DMS153 treated with DMSO at 0.1 percent for 48 hours (cell line): ENCODE measurements around the gene TRIM65.
A peak's percentile ranks its signal among the peaks of the same experiment; 100 is the strongest.

ENCODE experiments used
- DNase-seq: peaks from one replicate; lab custom pipeline; 2025; ENCODE audit not compliant: unreplicated experiment; lab: John Stamatoyannopoulos, UW

The TRIM65 gene

GRCh38 chr17:75896415-75897159 is at the start of gene TRIM65:
Gene TRIM65 (minus strand): TSS chr17:75896951. CDS start chr17:75896937, 14 bp downstream.
- DNase-seq, result peak; percentile 12

GRCh38 chr17:75945211-75945610 is 48.5 kb upstream of the TRIM65 start:
- no peak for DNase-seq

- DNase-seq, result no peak
These were observed 46.7 kb upstream of the TRIM65 start for GRCh38 chr17:75943491-75943890.

- no peak for DNase-seq
These were observed 45.7 kb upstream of the TRIM65 start for GRCh38 chr17:75942473-75942872.

GRCh38 chr17:75941442-75941819 is 44.7 kb upstream of the TRIM65 start:
- no peak for DNase-seq

- peak; percentile 96 for DNase-seq
These were observed 44.1 kb upstream of the TRIM65 start, which contains the start of gene FBF1 for GRCh38 chr17:75940727-75941441. Gene FBF1 (minus strand): TSS chr17:75941042. CDS start chr17:75938149, 2,893 bp downstream.

GRCh38 chr17:75937652-75938051 is 40.9 kb upstream of the TRIM65 start:
- no peak for DNase-seq

GRCh38 chr17:75933808-75934207 is 37.1 kb upstream of the TRIM65 start:
- no peak for DNase-seq

GRCh38 chr17:75932852-75933251 is 36.1 kb upstream of the TRIM65 start:
- DNase-seq, result no peak

- no peak for DNase-seq
These were observed 34.3 kb upstream of the TRIM65 start for GRCh38 chr17:75931062-75931461.

- DNase-seq, result peak; percentile 2
These were observed 30.7 kb upstream of the TRIM65 start for GRCh38 chr17:75927286-75927922.

- DNase-seq, result no peak
These were observed 29.7 kb upstream of the TRIM65 start for GRCh38 chr17:75926456-75926855.

GRCh38 chr17:75925912-75926311 is 29.2 kb upstream of the TRIM65 start:
- no peak for DNase-seq

- no peak for DNase-seq
These were observed 28.4 kb upstream of the TRIM65 start for GRCh38 chr17:75925103-75925502.

- DNase-seq, result no peak
These were observed 26.5 kb upstream of the TRIM65 start for GRCh38 chr17:75922963-75923874.

GRCh38 chr17:75922173-75922961 is 25.6 kb upstream of the TRIM65 start:
- DNase-seq, result no peak

- DNase-seq, result no peak
These were observed 24.8 kb upstream of the TRIM65 start for GRCh38 chr17:75921596-75921995.

GRCh38 chr17:75920045-75920560 is 23.4 kb upstream of the TRIM65 start:
- no peak for DNase-seq

- DNase-seq, result no peak
These were observed 22.9 kb upstream of the TRIM65 start for GRCh38 chr17:75919611-75920010.

GRCh38 chr17:75917917-75918445 is 21.2 kb upstream of the TRIM65 start:
- no peak for DNase-seq
